Placental epithelial cell (primary cell): ENCODE measurements around the gene FOXP3. TPM values are rescaled to one million over a fixed set of nuclear protein-coding genes. Genes with fewer than 3 reads are reported as not detected.

Experiments used
- total RNA-seq: library from RNA; depleted of rRNA; stranded (reverse); fragments of >200 nt; gene quantifications from 2 replicates; pipeline ENCODE4 v1.2.3, GENCODE V29; 2012

Gene FOXP3
- total RNA-seq, result 0.54 TPM in 1 of 2 replicates, not detected in the other

GRCh38 chrX:49264460-49264859 lies at the start of gene FOXP3:
TSS of gene FOXP3 (minus strand) at chrX:49264710. CDS start at chrX:49258505, 6,205 bp downstream.

GRCh38 chrX:49303346-49303745 lies 38.8 kb upstream of the FOXP3 start, which contains the start of gene GAGE10:
TSS of gene GAGE10 (plus strand) at chrX:49303646. CDS start at chrX:49304860, 1,214 bp downstream.

DNA sequence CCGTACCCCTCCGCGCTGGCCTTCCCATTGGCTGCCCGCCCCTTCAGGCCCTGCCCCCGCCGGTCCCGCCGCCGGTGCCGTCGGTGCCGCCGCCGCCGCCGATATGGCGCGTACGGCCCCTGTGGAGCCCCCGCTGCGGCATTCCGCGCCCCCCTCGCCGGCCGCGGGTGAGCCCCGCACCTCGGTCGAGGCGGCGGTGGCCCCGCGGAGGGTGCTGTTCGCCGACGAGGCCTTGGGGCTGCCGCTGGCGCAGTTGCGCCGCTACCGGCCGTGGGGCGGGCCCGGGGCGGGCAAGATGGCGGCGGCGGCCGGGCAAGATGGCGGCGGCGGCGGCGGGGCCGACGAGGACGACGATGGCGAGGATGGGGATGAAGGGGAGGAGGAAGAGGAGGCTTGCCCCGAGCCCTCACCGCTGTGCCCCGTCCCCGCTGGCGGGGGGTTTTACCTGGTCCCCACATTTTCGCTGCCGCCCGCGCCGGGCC lies 5.3 kb upstream of the FOXP3 start, which contains the start of gene PPP1R3F:
Gene PPP1R3F (plus strand): TSS at position 27 of the 482 bp plus-strand sequence. CDS start 77 bp downstream, at position 104.

GRCh38 chrX:49233176-49233575 lies 31.3 kb downstream of the FOXP3 start, which contains the start of gene CACNA1F:
TSS of gene CACNA1F (minus strand) at chrX:49233340. CDS start at chrX:49233309, 31 bp downstream.

Other genes with a start within 250 kb of the FOXP3 start
- gene TFE3, start 221.4 kb downstream of the FOXP3 start, total RNA-seq, result 55.4 and 62.0 TPM in 2 replicates
- gene CCDC120, start 205.7 kb downstream of the FOXP3 start, total RNA-seq, result 8.2 and 9.3 TPM in 2 replicates
- 19.0 and 19.2 TPM in 2 replicates for gene PRAF2, start 190.7 kb downstream of the FOXP3 start, total RNA-seq
- gene WDR45, start 184.8 kb downstream of the FOXP3 start, total RNA-seq, result 56.1 and 61.8 TPM in 2 replicates
- gene GPKOW, start 141.0 kb downstream of the FOXP3 start, total RNA-seq, result 13.3 and 13.9 TPM in 2 replicates
- gene MAGIX, start 102.0 kb downstream of the FOXP3 start, total RNA-seq, result 16.3 and 21.6 TPM in 2 replicates
- 35.3 and 60.5 TPM in 2 replicates for gene PLP2, start 92.8 kb downstream of the FOXP3 start, total RNA-seq
- gene PRICKLE3, start 78.3 kb downstream of the FOXP3 start, total RNA-seq, result 11.4 and 14.3 TPM in 2 replicates
- gene SYP, start 64.5 kb downstream of the FOXP3 start, total RNA-seq, result under 0.01 TPM in 1 of 2 replicates, not detected in the other
- not detected in 2 replicates for gene CACNA1F, start 31.4 kb downstream of the FOXP3 start, total RNA-seq
- gene CCDC22, start 29.2 kb downstream of the FOXP3 start, total RNA-seq, result 10.6 and 19.6 TPM in 2 replicates
- 6.3 and 12.6 TPM in 2 replicates for gene PPP1R3F, start 5.1 kb upstream of the FOXP3 start, total RNA-seq
- gene GAGE10, start 38.9 kb upstream of the FOXP3 start, total RNA-seq, result not detected in 2 replicates
- not detected in 2 replicates for gene GAGE12J, start 57.3 kb upstream of the FOXP3 start, total RNA-seq
- not detected in 2 replicates for gene GAGE13, start 66.9 kb upstream of the FOXP3 start, total RNA-seq